DND-41 (cell line): ENCODE data around the gene SLCO4A1.

Experiments
- EZH2 ChIP-seq: IDR thresholded peaks from 3 replicates; pipeline ENCODE4 v1.6.1; 2012; ENCODE audit warnings: borderline replicate concordance, low read depth, mild to moderate bottlenecking, moderate library complexity, low read length, inconsistent platforms; ENCODE audit not compliant: severe bottlenecking
- TF ChIP-seq, protein P1 (sequence below): IDR thresholded peaks from 2 replicates; pipeline ENCODE4 v1.5.1; 2012; ENCODE audit warnings: borderline replicate concordance, low read length, moderate library complexity, mild to moderate bottlenecking; ENCODE audit not compliant: poor library complexity, severe bottlenecking; ENCODE audit errors: extremely low read depth

DNA sequence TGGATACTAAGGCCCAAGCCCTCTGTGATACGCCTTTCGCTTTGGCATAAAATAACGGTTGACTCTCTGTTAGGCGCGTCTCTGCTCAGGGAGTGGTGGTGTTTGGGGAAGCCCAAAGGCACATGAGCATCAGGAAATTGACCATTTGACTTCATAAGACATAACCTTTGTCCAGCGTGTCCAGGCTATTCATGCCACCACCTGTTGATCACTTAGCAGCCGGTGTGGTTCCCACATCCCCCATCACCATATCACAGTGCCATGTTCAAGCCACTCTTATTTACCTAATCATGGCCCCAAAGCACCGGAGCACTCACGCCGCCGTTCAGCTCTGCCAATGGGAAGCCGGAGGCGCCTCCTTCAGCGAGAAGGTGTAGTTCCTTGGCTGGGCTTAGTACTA, 27.9 kb downstream of the SLCO4A1 start:
- TF ChIP-seq, protein P1, sequence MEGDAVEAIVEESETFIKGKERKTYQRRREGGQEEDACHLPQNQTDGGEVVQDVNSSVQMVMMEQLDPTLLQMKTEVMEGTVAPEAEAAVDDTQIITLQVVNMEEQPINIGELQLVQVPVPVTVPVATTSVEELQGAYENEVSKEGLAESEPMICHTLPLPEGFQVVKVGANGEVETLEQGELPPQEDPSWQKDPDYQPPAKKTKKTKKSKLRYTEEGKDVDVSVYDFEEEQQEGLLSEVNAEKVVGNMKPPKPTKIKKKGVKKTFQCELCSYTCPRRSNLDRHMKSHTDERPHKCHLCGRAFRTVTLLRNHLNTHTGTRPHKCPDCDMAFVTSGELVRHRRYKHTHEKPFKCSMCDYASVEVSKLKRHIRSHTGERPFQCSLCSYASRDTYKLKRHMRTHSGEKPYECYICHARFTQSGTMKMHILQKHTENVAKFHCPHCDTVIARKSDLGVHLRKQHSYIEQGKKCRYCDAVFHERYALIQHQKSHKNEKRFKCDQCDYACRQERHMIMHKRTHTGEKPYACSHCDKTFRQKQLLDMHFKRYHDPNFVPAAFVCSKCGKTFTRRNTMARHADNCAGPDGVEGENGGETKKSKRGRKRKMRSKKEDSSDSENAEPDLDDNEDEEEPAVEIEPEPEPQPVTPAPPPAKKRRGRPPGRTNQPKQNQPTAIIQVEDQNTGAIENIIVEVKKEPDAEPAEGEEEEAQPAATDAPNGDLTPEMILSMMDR, result no peak
- no peak for TF ChIP-seq EZH2
